Lower leg skin (tissue), 4 donors: Measurements from ENCODE around the gene FKBP7. TPM values are rescaled to one million over a fixed set of nuclear protein-coding genes. Genes with fewer than 3 reads are reported as not detected.
"Not testable (repeated sequence)": the region's sequence is repeated elsewhere in the genome, so short reads cannot be mapped to it uniquely, and the experiment has no call there.

Source experiments
- DNase-seq, 2 donors: peaks; one replicate each; pipeline ENCODE4 v3.0.0-alpha.2; 2019; ENCODE audit warnings: low spot score in 2 of 2
- H3K4me3 ChIP-seq: fragments of 200-600 bp; sonication (generic); 2 replicates; pipeline ENCODE4 v1.5.1; 2017; ENCODE audit warnings: mild to moderate bottlenecking, low read depth; ENCODE audit not compliant: poor library complexity, severe bottlenecking
- CTCF ChIP-seq, 3 donors: fragments of 450-650 bp; IDR thresholded peaks; one replicate each; pipeline ENCODE4 v1.5.1; 2016; ENCODE audit warnings: antibody characterized with exemption in 3 of 3, mild to moderate bottlenecking in 3 of 3, moderate library complexity in 2 of 3
- POLR2A ChIP-seq, 2 donors: fragments of 450-650 bp; IDR thresholded peaks; one replicate each; pipeline ENCODE4 v1.6.1; 2016 to 2017; ENCODE audit warnings: antibody characterized with exemption in 2 of 2, mild to moderate bottlenecking in 1 of 2, moderate library complexity in 1 of 2
- WGBS, 2 donors: methylation state at CpG; one replicate each; pipeline ENCODE4 v1.1.5; 2018; 5-methylcytosine and 5-hydroxymethylcytosine counted together
- intact Hi-C: fragments of 100-400 bp; cut with DNase I; formaldehyde crosslinking; loops from one replicate; pipeline ENCODE4 v1.15.0; 2023; ENCODE audit warnings: low total_unique reads
- total RNA-seq, 4 donors: library from RNA; depleted of rRNA; stranded (reverse); fragments of >200 nt; gene quantifications; one replicate each; pipeline ENCODE4 v1.1.0, GENCODE V29; 2016

The FKBP7 gene
- total RNA-seq, 4 donors from 2014 or later, result 4.6 to 6.7 (median 5.4) TPM

GRCh38 chr2:178473931-178474330 lies 4.5 kb downstream of the FKBP7 start:
- WGBS, 2 donors, result 37 to 42% methylated on average over 4 of the region's 4 CpGs
- TF ChIP-seq CTCF (IDR thresholded peaks at IDR 0.05) (no peak), POLR2A (IDR thresholded peaks at IDR 0.05) (no peak)
- H3K4me3 ChIP-seq, result no peak overlapping the region
- no peak for DNase-seq
- intact Hi-C loops, result no loop called here

GRCh38 chr2:178473373-178473772 lies 5.0 kb downstream of the FKBP7 start:
- intact Hi-C loops, result no loop called here
- H3K4me3 ChIP-seq, result no peak overlapping the region
- WGBS, 2 donors, result 96 to 97% methylated on average over 2 of the region's 2 CpGs
- no peak for DNase-seq
- TF ChIP-seq CTCF (IDR thresholded peaks at IDR 0.05) (no peak), POLR2A (IDR thresholded peaks at IDR 0.05) (no peak)

- WGBS, 2 donors, result 95 to 97% methylated on average over 5 of the region's 5 CpGs
- H3K4me3 ChIP-seq, DNase-seq, intact Hi-C loops: not testable (repeated sequence)
Measured at GRCh38 chr2:178471313-178471712, 7.1 kb downstream of the FKBP7 start.

- 90 to 93% methylated on average over 7 of the region's 7 CpGs for WGBS, 2 donors
- H3K4me3 ChIP-seq, result no peak overlapping the region
- DNase-seq, result no peak
- intact Hi-C loops, result no loop called here
- TF ChIP-seq CTCF (IDR thresholded peaks at IDR 0.05), result no peak
- no peak for TF ChIP-seq POLR2A (IDR thresholded peaks at IDR 0.05)
Measured at GRCh38 chr2:178469219-178469849, 9.1 kb downstream of the FKBP7 start.

GRCh38 chr2:178457390-178457886 lies 21.0 kb downstream of the FKBP7 start:
- DNase-seq, result no peak
- H3K4me3 ChIP-seq, result no peak overlapping the region
- 94% methylated on average over 11 of the region's 11 CpGs for WGBS, 2 donors
- no peak for TF ChIP-seq CTCF (IDR thresholded peaks at IDR 0.05)
- TF ChIP-seq POLR2A (IDR thresholded peaks at IDR 0.05), result no peak
- intact Hi-C loops, result no loop called here

- intact Hi-C loops, result no loop called here
- no peak for DNase-seq
- H3K4me3 ChIP-seq, result no peak overlapping the region
- TF ChIP-seq CTCF (IDR thresholded peaks at IDR 0.05), result no peak
- no peak for TF ChIP-seq POLR2A (IDR thresholded peaks at IDR 0.05)
- 88 to 89% methylated on average over 5 of the region's 5 CpGs for WGBS, 2 donors
Measured at GRCh38 chr2:178455947-178456346, 22.5 kb downstream of the FKBP7 start.
